HG02970 (cell line): ENCODE measurements around the gene PCDHGB5.
"Not testable (repeated sequence)": the region's sequence is repeated elsewhere in the genome, so short reads cannot be mapped to it uniquely, and the experiment has no call there.

ENCODE experiments used
- ATAC-seq: cut with Tn5 transposase; IDR thresholded peaks from one replicate; pipeline ENCODE4 v1.9.1; 2021; ENCODE audit warnings: mild to moderate bottlenecking, moderate library complexity, moderate number of reproducible peaks; ENCODE audit not compliant: unreplicated experiment, low FRiP score

Gene PCDHGB5

DNA sequence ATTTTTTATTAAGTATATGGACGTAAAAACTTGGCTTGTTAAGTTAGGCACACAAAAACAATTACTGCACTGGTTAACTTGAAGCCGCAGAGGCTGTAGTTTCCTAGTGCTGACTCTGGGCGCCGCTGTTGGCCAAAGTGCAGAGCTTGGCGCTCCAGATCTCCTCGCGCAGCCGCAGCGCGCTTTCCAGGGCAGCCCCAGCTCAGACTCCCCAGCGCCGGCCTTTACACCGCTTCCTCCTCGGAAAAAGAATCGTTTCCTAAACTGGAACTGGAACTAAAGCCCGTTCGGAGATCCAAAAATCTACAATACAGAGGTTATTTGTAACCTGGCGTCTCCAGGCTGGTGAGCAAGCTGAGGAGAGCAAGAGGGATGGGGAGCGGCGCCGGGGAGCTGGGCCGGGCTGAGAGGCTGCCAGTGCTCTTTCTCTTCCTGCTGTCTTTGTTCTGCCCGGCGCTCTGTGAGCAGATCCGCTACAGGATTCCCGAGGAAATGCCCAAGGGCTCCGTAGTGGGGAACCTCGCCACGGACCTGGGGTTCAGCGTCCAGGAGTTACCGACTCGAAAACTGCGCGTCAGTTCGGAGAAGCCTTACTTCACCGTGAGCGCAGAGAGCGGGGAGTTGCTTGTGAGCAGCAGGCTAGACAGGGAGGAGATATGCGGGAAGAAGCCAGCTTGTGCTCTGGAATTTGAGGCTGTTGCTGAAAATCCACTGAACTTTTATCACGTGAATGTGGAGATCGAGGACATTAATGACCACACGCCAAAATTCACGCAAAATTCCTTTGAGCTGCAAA is at the start of gene PCDHGB5:
Gene PCDHGB5, plus strand, starts transcription at position 192 of the 796 bp plus-strand sequence. Its CDS starts 181 bp downstream, at position 373.
- not testable (repeated sequence) for ATAC-seq

DNA sequence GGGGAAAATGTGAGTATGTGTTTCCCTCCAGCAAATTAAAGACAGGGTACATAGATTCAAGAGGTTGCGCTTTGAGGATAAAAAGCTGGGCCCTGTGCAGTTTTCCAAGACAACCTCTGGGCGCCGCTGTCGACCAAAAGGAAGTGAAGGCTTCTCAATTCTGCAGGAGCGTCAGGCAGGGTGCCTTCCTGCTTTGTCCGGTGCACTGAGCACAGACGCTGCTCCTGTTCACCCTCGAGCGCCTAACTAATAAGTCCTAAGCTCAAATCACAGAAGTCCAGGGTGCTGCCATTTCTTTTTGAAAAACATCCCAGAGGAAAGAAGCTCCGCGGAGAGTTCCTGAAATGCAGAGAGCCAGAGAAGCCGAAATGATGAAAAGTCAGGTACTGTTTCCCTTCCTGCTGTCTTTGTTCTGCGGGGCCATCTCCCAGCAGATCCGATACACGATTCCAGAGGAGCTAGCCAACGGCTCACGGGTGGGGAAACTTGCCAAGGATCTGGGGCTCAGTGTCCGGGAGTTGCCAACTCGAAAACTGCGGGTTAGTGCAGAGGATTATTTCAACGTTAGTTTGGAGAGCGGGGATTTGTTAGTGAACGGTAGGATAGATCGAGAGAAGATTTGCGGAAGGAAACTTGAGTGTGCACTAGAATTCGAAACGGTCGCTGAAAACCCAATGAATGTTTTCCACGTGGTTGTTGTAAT is 47.7 kb upstream of the PCDHGB5 start, which contains the start of gene PCDHGB1:
Gene PCDHGB1, plus strand, starts transcription at position 183 of the 703 bp plus-strand sequence. Its CDS starts 162 bp downstream, at position 345.
- ATAC-seq = no peak

DNA sequence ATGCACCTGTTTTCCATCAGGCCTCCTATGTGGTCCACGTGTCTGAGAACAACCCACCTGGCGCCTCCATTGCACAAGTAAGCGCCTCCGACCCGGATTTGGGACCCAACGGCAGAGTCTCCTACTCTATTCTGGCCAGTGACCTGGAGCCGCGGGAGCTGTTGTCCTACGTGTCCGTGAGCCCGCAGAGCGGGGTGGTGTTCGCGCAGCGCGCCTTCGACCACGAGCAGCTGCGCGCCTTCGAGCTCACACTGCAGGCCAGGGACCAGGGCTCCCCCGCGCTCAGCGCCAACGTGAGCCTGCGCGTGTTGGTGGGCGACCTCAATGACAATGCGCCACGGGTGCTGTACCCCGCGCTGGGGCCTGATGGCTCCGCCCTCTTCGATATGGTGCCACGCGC is 46.2 kb upstream of the PCDHGB5 start:
- ATAC-seq = no peak

DNA sequence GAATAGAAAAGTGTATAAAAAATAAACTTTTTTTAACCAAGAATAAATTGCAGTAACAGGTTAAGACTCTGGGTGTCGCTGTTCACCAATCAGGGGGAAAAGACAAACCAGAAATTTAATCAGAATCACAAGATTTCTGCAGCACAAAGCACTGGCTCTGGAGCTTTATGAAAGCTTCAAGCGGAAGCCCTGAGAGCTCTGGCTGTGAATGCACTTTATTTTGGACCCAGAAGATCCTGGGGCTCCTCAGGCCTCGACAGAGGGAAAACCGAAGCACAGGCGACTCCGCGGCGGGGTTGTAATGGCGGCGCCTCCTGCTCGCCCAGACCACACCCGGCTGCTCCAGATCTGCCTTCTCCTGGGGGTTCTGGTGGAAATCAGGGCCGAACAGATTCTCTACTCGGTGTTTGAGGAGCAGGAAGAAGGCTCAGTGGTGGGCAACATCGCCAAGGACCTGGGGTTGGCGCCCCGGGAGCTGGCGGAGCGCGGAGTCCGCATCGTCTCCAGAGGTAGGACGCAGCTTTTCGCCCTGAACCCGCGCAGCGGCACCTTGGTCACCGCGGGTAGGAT is 42.8 kb upstream of the PCDHGB5 start, which contains the start of gene PCDHGA4:
Gene PCDHGA4, plus strand, starts transcription at position 122 of the 570 bp plus-strand sequence. Its CDS starts 87 bp downstream, at position 209.
- no peak for ATAC-seq

DNA sequence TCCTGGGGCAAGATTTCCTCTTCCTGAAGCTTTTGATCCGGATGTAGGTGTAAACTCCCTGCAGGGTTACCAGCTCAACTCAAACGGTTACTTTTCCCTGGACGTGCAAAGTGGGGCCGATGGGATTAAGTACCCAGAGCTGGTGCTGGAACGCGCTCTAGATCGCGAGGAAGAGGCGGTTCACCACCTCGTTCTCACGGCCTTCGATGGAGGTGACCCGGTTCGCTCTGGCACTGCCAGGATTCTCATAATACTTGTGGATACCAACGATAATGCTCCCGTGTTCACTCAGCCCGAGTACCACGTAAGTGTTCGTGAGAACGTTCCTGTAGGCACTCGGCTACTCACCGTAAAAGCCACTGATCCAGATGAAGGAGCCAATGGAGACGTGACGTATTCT is 42.1 kb upstream of the PCDHGB5 start:
- no peak for ATAC-seq

DNA sequence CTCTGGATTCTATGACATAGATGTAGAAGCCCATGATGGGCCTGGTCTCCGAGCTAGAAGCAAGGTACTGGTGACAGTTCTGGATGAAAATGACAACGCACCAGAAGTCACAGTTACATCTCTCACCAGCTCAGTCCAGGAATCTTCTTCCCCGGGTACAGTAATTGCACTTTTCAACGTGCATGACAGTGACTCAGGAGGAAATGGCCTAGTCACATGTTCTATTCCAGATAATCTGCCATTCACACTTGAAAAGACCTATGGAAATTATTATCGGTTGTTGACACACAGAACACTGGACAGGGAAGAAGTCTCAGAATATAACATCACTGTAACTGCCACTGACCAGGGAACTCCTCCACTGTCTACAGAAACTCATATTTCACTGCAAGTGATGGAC is 41.6 kb upstream of the PCDHGB5 start:
- no peak for ATAC-seq

DNA sequence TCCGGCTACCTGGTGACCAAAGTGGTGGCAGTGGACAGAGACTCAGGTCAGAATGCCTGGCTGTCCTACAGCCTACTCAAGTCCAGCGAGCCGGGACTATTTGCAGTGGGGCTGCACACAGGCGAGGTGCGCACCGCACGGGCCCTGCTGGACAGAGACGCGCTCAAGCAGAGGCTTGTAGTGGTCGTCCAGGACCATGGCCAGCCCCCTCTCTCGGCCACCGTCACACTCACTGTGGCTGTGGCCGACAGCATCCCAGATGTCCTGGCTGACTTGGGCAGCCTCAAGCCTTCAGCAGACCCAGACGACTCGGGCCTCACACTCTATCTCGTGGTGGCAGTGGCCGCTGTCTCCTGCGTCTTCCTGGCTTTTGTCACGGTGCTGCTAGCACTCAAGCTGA is 40.8 kb upstream of the PCDHGB5 start:
- ATAC-seq = no peak

DNA sequence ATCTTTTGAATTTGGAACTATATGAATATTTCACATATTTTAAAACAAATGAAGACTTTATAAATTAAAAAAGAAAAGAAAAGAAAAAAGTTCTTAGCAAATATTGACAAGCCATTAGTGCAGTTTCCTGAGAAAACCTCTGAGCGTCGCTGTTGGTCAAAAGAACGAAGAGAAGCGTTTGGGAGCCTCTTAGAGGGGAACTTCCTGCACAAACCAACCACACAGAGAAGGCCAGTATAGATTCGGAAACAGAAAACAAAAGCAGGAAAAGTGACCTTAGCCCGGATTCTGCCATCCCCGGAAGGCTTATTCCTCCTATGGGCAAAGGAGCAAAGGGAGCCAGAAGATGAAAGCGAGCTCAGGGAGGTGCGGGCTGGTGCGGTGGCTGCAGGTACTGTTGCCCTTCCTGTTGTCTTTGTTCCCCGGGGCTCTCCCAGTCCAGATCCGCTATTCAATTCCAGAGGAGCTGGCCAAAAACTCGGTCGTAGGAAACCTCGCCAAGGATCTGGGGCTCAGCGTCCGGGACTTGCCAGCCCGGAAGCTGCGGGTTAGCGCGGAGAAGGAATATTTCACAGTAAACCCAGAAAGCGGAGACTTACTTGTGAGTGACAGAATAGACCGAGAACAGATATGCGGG is 37.8 kb upstream of the PCDHGB5 start, which contains the start of gene PCDHGB2:
Gene PCDHGB2, plus strand, starts transcription at position 205 of the 637 bp plus-strand sequence. Its CDS starts 142 bp downstream, at position 347.
- no peak for ATAC-seq

DNA sequence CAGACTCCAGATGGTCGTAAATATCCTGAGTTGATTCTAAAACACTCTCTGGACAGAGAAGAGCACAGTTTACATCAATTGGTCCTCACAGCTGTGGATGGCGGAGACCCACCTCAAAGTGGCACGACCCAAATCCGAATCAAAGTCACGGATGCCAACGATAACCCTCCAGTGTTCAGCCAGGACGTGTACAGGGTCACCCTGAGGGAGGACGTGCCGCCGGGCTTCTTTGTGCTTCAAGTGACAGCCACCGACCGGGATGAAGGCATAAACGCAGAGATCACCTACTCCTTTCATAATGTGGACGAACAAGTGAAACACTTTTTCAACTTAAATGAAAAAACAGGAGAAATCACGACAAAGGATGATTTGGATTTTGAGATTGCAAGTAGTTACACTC is 37.1 kb upstream of the PCDHGB5 start:
- no peak for ATAC-seq

DNA sequence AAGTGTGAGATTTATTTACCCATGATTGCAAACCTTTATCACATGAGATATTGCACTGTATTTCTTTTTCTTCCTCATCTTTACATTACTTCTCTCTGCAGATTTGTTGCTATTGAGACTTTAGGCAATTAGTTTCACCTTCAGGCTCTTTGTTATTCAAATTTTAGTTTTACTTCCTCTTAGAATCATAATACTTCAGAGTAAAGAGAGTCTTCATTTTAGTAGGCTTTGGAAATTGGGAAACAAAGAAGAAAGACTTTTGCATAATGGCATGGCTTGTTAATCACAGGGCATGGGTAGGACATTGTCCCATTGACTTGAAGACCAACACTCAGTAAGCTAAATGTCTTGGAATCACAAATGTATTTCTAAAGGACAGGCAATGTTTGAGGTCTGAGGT is 35.0 kb upstream of the PCDHGB5 start:
- ATAC-seq = no peak

DNA sequence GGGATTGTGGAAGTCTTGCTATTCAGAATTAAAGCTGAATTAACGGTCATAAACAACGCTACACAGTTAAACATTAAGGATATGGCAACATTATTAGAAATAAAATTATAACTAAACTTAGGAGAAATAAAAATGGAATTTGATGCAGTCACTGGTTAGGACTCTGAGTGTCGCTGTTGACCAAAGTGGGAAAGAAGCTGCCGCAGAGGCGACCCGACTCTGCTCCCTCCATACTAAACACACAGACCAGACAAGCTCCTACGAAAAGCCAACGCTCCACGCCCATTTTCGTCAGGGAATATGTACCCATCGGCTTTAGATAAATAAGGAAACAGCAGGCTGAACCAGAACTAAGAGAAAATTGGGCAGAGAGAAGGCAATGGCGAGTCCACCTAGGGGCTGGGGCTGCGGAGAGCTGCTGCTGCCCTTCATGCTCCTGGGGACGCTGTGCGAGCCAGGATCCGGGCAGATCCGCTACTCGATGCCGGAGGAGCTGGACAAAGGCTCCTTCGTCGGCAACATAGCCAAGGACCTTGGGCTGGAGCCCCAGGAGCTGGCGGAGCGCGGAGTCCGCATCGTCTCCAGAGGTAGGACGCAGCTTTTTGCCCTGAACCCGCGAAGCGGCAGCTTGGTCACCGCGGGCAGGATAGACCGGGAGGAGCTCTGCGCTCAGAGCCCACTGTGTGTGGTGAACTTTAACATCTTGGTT is 33.6 kb upstream of the PCDHGB5 start, which contains the start of gene PCDHGA5:
Gene PCDHGA5, plus strand, starts transcription at position 211 of the 709 bp plus-strand sequence. Its CDS starts 169 bp downstream, at position 380.
- no peak for ATAC-seq

DNA sequence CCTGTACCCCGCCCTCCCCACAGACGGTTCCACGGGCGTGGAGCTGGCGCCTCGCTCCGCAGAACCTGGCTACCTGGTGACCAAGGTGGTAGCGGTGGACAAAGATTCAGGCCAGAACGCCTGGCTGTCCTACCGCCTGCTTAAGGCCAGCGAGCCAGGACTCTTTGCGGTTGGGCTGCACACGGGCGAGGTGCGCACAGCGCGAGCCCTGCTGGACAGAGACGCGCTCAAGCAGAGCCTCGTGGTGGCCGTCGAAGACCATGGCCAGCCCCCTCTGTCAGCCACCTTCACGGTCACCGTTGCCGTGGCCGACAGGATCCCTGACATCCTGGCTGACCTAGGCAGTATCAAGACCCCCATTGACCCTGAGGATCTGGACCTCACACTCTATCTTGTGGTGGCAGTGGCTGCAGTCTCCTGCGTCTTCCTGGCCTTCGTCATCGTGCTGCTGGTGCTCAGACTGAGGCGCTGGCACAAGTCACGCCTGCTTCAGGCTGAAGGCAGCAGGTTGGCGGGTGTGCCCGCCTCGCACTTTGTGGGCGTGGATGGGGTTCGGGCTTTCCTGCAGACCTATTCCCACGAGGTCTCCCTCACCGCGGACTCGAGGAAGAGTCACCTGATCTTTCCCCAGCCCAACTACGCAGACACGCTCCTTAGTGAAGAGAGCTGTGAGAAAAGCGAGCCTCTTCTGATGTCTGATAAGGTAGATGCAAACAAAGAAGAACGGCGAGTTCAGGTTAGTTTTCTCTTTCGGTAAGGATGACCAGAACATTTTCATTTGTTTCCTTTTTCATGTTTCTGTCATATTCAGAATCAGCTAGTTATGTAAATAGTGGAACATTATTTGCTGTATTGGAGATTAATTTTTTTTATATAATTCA is 31.5 kb upstream of the PCDHGB5 start:
- no peak for ATAC-seq

DNA sequence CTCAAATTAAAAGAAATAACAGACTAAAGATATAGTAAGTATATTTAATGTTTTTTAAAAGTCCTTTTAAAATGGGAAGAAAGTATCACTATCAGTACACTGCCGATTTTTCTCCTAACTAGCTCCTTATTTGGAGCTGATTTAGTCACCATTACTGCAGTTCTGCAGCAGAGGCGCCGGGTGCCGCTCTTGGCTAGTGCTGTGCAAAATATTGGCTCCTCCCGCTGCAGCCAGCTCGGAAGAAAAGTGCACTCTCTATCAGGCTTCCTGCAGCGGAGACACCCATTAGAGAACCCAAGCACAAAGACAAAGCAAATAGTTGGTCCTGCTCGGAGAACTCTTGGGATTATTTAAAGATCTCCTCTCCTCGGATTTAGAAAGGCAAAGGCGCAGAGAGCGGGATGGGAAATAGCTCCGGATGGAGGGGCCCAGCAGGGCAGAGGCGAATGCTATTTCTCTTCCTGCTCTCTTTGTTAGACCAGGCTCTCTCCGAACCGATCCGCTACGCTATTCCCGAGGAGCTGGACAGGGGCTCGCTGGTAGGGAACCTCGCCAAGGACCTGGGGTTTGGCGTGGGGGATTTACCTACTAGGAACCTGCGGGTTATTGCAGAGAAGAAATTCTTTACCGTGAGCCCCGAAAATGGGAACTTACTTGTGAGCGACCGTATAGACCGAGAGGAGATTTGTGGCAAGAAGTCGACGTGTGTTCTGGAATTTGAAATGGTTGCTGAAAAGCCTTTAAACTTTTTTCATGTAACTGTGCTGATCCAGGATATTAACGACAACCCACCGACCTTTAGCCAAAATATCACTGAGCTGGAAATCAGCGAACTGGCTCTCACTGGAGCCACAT is 27.5 kb upstream of the PCDHGB5 start, which contains the start of gene PCDHGB3:
Gene PCDHGB3, plus strand, starts transcription at position 249 of the 855 bp plus-strand sequence. Its CDS starts 153 bp downstream, at position 402.
- no peak for ATAC-seq

DNA sequence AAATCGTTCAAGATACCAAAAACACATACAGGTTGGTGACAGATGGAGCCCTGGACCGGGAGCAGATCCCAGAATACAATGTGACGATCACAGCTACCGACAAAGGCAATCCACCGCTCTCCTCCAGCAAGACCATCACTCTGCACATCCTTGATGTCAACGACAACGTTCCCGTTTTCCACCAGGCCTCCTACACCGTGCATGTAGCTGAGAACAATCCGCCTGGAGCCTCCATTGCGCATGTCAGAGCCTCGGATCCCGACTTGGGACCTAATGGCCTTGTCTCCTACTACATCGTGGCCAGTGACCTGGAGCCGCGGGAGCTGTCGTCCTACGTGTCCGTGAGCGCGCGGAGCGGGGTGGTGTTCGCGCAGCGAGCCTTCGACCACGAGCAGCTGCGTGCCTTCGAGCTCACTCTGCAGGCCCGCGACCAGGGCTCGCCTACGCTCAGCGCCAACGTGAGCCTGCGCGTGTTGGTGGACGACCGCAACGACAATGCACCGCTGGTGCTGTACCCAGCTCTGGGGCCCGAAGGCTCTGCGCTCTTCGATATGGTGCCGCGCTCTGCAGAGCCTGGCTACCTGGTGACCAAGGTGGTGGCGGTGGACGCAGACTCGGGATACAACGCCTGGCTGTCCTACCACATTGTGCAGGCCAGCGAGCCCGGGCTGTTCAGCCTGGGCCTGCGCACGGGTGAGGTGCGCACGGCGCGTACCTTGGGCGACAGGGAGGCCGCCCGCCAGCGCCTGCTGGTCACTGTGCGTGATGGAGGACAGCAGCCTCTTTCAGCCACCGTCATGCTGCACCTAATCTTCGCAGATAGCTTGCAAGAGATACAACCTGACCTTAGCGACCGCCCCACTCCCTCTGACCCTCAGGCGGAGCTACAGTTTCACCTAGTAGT is 25.9 kb upstream of the PCDHGB5 start:
- ATAC-seq = no peak

DNA sequence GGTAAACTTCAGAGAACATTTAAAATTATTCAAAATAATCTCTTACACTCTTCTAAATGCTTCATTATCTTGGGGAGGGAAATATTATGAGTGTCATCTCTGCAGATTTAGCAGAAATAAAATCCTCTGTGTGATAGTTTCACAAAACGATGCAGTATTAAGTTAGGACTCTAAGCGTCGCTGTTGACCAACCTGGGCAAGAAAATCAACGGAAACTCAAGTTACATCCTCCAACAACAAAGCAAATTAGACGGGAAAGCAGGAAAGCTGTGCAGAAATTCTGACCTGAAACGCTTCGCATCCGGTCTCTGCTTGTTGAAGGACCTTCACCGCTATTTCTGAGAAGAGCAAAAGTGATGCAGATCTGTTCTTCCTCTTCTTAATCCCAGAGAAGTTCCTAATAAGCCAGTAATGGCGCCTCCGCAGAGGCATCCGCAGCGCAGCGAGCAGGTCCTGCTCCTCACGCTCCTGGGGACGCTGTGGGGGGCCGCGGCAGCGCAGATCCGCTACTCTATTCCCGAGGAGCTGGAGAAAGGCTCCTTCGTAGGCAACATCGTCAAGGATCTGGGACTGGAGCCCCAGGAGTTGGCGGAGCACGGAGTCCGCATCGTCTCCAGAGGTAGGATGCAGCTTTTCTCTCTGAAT is 24.0 kb upstream of the PCDHGB5 start, which contains the start of gene PCDHGA6:
Gene PCDHGA6, plus strand, starts transcription at position 219 of the 645 bp plus-strand sequence. Its CDS starts 193 bp downstream, at position 412.
- no peak for ATAC-seq

DNA sequence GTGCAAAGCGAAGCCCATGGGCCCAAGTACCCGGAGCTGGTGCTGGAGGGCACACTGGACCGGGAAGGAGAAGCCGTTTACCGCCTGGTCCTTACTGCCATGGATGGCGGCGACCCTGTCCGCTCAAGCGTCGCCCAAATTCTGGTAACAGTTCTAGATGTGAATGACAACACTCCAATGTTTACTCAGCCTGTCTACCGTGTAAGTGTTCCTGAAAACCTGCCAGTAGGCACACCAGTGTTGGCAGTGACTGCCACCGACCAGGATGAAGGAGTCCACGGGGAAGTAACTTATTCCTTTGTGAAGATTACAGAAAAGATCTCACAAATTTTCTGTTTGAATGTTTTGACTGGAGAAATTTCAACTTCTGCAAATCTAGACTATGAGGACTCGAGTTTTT is 23.1 kb upstream of the PCDHGB5 start:
- ATAC-seq = no peak
